MCF 10A (cell line): Measurements from ENCODE around the gene MOV10. TPM values are rescaled to one million over a fixed set of nuclear protein-coding genes. Genes with fewer than 3 reads are reported as not detected.

Experiments used
- BruUV-seq: library from RNA; stranded (reverse); fragments of 400-500 nt; replicated peaks from 2 replicates; lab custom pipeline; 2021; lab: Mats Ljungman, UMichigan
- CTCF ChIA-PET: fragments of 300-600 bp; sonication (Branson Sonifier 250); formaldehyde crosslinking; extraction: SDS; loops from one replicate; lab custom pipeline; 2021; ENCODE audit warnings: antibody characterized with exemption, inconsistent platforms; lab: Yijun Ruan, JAX
- POLR2A ChIA-PET: fragments of 300-600, 350-650 bp; sonication (Branson Sonifier 250); formaldehyde crosslinking; extraction: SDS; loops from one replicate; lab custom pipeline; 2020; ENCODE audit warnings: antibody characterized with exemption, inconsistent platforms; lab: Yijun Ruan, JAX
- DNase-seq: peaks from one replicate; pipeline ENCODE4 v3.0.0-alpha.2; 2018; ENCODE audit not compliant: unreplicated experiment
- H3K27ac Mint-ChIP-seq: one replicate; pipeline ENCODE4 v1.8.0; 2022; ENCODE audit warnings: mild to moderate bottlenecking, low read depth, mixed read lengths; ENCODE audit not compliant: unreplicated experiment
- H3K27me3 Mint-ChIP-seq: one replicate; pipeline ENCODE4 v1.8.0; 2022; ENCODE audit warnings: mixed read lengths; ENCODE audit not compliant: insufficient read depth, unreplicated experiment
- H3K36me3 Mint-ChIP-seq: one replicate; pipeline ENCODE4 v1.8.0; 2022; ENCODE audit warnings: mild to moderate bottlenecking, moderate library complexity, mixed read lengths; ENCODE audit not compliant: insufficient read depth, unreplicated experiment
- H3K4me1 Mint-ChIP-seq: one replicate; pipeline ENCODE4 v1.8.0; 2022; ENCODE audit warnings: mixed read lengths; ENCODE audit not compliant: insufficient read depth, unreplicated experiment
- H3K4me3 Mint-ChIP-seq: one replicate; pipeline ENCODE4 v1.8.0; 2022; ENCODE audit warnings: mild to moderate bottlenecking, moderate library complexity, mixed read lengths; ENCODE audit not compliant: unreplicated experiment
- H3K9me3 Mint-ChIP-seq: one replicate; pipeline ENCODE4 v1.8.0; 2022; ENCODE audit warnings: mixed read lengths; ENCODE audit not compliant: unreplicated experiment
- intact Hi-C: fragments of 100-400 bp; cut with micrococcal nuclease; formaldehyde crosslinking; loops from 2 replicates; pipeline ENCODE4 v1.14.1; 2022
- total RNA-seq: library from RNA; stranded (reverse); gene quantifications from 2 replicates; pipeline ENCODE4 v1.2.3, GENCODE V29; 2022
- TF ChIP-seq, protein P1 (sequence below): fragments of 200-600 bp; IDR thresholded peaks from one replicate; pipeline ENCODE4 v1.8.0; 2022; ENCODE audit warnings: antibody characterized with exemption, mild to moderate bottlenecking; ENCODE audit not compliant: unreplicated experiment

MOV10 gene
- total RNA-seq, 1 experiment from 2014 or later, result 55.6 TPM

DNA sequence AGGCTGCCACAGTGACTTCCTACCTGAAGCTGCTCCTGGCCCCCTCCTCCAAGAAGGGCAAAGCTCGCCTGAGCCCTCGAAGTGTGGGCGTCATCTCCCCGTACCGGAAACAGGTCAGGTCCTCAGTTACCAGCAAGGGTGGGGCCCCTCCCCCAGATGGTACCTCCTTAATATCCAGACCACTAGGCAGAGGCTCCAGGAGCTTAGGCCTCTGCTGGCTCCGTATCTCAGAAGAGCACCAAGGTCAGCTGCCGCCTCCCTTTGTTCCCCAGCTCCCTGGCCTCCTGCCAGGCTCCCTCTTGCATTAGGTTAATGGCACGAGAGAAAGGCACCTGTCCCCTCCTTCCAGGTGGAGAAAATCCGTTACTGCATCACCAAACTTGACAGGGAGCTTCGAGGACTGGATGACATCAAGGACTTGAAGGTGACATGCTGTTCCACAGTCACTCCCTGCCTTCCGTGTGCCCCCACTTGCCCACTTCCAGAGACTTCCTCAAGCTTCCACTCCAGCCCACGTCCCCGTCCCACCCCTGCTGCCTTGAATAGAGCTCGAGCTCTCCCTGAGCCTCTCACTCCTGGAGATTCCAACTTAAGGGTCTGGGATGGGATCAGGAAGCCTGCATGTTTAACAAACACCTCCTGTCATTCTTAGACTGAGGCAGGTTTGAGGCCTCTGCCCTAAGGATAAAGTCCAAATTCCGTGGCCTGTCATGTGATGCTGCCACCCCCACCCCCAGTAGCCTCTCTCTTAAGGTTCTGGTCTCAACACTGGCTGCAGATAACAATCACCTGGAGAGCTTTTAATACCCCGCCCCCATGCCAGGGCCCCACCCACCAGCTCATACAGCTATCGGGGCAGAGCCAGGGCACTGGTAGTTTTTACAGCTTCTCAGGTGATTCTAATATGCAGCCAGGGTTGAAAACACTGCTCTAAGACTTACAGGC, 24.2 kb downstream of the MOV10 start:
- H3K9me3 Mint-ChIP-seq, result no peaks in the 10 kb centered on the region
- ChIA-PET POLR2A (interaction anchor here (0.6 to 7.7 kb wide), 8 partner anchors 10 to 257 kb away, joined by 3 to 75 read pairs (median 5); partner anchors contain the start of genes CAPZA1, MOV10, PPM1J and SLC16A1), CTCF (interaction anchor here (0.6 to 1.4 kb wide), 8 partner anchors 9 to 1107 kb away, joined by 3 to 6 read pairs (median 4); no protein-coding TSS in a partner anchor)
- peaks cover 70% of the 10 kb centered on the region for H3K36me3 Mint-ChIP-seq
- no TSS peak for BruUV-seq
- peaks cover 39% of the 10 kb centered on the region for H3K4me1 Mint-ChIP-seq
- H3K4me3 Mint-ChIP-seq, result no peak overlapping the region
- peak; percentile 37 for DNase-seq
- intact Hi-C loops, result no loop called here
- TF ChIP-seq, protein P1, sequence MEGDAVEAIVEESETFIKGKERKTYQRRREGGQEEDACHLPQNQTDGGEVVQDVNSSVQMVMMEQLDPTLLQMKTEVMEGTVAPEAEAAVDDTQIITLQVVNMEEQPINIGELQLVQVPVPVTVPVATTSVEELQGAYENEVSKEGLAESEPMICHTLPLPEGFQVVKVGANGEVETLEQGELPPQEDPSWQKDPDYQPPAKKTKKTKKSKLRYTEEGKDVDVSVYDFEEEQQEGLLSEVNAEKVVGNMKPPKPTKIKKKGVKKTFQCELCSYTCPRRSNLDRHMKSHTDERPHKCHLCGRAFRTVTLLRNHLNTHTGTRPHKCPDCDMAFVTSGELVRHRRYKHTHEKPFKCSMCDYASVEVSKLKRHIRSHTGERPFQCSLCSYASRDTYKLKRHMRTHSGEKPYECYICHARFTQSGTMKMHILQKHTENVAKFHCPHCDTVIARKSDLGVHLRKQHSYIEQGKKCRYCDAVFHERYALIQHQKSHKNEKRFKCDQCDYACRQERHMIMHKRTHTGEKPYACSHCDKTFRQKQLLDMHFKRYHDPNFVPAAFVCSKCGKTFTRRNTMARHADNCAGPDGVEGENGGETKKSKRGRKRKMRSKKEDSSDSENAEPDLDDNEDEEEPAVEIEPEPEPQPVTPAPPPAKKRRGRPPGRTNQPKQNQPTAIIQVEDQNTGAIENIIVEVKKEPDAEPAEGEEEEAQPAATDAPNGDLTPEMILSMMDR, result no peak
- no peak overlapping the region for H3K27ac Mint-ChIP-seq
- no peaks in the 10 kb centered on the region for H3K27me3 Mint-ChIP-seq

DNA sequence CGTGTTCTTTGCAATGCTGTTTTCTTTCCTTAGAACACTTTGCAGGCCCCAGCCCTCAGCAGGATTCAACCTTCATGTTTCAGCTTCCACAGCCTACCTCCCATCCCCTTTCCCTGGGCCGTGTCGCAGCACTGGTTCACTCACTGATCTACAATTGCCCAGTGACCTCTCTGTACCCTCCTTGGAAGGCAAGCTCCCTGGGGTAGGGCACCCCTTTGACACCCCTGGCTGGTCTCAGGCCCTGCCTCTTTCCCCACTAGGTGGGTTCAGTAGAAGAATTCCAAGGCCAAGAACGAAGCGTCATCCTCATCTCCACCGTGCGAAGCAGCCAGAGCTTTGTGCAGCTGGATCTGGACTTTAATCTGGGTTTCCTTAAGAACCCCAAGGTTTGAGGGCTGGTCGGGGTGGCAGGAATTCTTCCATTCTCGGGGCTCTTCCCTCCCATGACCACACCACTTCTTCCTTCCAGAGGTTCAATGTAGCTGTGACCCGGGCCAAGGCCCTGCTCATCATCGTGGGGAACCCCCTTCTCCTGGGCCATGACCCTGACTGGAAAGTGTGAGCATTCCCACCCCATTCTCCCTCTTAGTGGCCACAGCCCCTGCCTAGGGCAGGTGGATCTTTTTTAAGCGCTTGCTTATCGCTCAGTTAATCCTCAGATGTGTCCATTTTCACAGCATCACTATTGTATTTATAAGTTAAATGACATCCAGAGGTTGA, 25.1 kb downstream of the MOV10 start:
- no peaks in the 10 kb centered on the region for H3K27me3 Mint-ChIP-seq
- TF ChIP-seq, protein P1, result no peak
- H3K9me3 Mint-ChIP-seq, result no peaks in the 10 kb centered on the region
- no peak for DNase-seq
- peaks cover 48% of the 10 kb centered on the region for H3K4me1 Mint-ChIP-seq
- peaks cover 61% of the 10 kb centered on the region for H3K36me3 Mint-ChIP-seq
- H3K27ac Mint-ChIP-seq, result peak overlapping the region; percentile 54
- ChIA-PET POLR2A (interaction anchor here (1.1 to 7.7 kb wide), 4 partner anchors 12 to 81 kb away, joined by 3 to 75 read pairs (median 15); partner anchors contain the start of genes CAPZA1, MOV10 and ST7L), CTCF (interaction anchor here (0.6 to 1.1 kb wide), 7 partner anchors 10 to 376 kb away, joined by 3 to 4 read pairs (median 3); partner anchors contain the start of gene PPM1J)
- intact Hi-C loops, result no loop called here
- no TSS peak for BruUV-seq
- no peak overlapping the region for H3K4me3 Mint-ChIP-seq

DNA sequence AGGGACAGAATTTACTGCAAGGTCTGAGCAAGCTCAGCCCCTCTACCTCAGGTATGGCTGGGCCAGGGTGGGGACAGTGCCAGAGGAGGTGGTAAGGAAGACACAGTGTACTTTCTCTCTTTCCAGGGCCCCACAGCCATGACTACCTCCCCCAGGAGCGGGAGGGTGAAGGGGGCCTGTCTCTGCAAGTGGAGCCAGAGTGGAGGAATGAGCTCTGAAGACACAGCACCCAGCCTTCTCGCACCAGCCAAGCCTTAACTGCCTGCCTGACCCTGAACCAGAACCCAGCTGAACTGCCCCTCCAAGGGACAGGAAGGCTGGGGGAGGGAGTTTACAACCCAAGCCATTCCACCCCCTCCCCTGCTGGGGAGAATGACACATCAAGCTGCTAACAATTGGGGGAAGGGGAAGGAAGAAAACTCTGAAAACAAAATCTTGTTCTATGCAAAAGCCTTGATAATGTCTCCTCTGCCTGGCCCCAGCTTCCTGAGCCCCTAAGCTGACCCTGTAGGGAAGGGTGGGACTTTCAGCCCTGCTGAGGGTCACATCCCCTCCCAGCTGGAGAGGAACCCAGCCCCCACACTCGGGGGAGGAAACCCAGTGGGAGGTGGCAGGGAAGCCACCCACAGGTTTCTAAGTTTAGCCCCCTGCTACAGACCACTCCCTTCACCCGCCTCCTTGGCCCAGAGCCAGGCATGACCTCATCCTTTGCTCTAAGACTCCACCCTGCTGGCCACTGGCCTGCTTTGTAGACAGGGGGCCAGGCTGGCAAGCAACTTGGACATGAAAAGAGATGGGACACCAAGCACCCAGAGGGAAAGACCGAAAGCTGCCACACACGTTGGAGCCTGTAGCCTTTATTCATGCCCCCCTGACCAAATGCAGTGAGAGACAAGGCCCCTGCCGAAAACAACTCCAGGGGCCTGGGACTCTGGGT, 26.1 kb downstream of the MOV10 start:
- Mint-ChIP-seq H3K4me3 (peak overlapping the region; percentile 14), H3K4me1 (peaks cover 57% of the 10 kb centered on the region), H3K36me3 (peaks cover 60% of the 10 kb centered on the region), H3K9me3 (no peaks in the 10 kb centered on the region), H3K27me3 (no peaks in the 10 kb centered on the region), H3K27ac (peak overlapping the region; percentile 54)
- TF ChIP-seq, protein P1, result no peak
- intact Hi-C loops, result no loop called here
- no TSS peak for BruUV-seq
- peak; percentile 92 for DNase-seq
- POLR2A ChIA-PET, result interaction anchor here (1.0 to 7.7 kb wide), 6 partner anchors 9 to 305 kb away, joined by 3 to 75 read pairs (median 16); partner anchors contain the start of genes CAPZA1, CTTNBP2NL, MOV10 and ST7L
- CTCF ChIA-PET, result interaction anchor here (0.9 to 1.6 kb wide), 4 partner anchors 9 to 310 kb away, joined by 3 to 5 read pairs (median 4); no protein-coding TSS in a partner anchor
